CD4-positive, alpha-beta T cell (primary cell): ENCODE measurements around the gene ZNF574. TPM values are rescaled to one million over a fixed set of nuclear protein-coding genes. Genes with fewer than 3 reads are reported as not detected.

Experiments
- ATAC-seq: fragments of 200-7000 bp; cut with Tn5 transposase; one replicate; pipeline ENCODE4 v1.10.0; 2022; ENCODE audit warnings: mild to moderate bottlenecking; ENCODE audit not compliant: poor library complexity
- CTCF ChIA-PET: fragments of 350-600 bp; sonication (Branson Sonifier 250); formaldehyde crosslinking; loops from one replicate; lab custom pipeline; 2021; ENCODE audit warnings: antibody characterized with exemption, inconsistent platforms; lab: Charles Lee
- POLR2A ChIA-PET: fragments of 350-600 bp; sonication (Branson Sonifier 250); formaldehyde crosslinking; loops from one replicate; lab custom pipeline; 2021; ENCODE audit warnings: antibody characterized with exemption, inconsistent platforms; lab: Charles Lee
- DNase-seq, 14 experiments: peaks; one replicate each; pipeline ENCODE4 v3.0.0-alpha.2; 2013 to 2020; ENCODE audit warnings: mixed read lengths in 2 of 14
- H3K27ac ChIP-seq, 2 donors: one replicate each; pipeline versions ENCODE4 v1.5.1 to v1.7.0; 2013; ENCODE audit warnings: low read length in 2 of 2, low read depth in 1 of 2, mild to moderate bottlenecking in 1 of 2
- H3K27me3 ChIP-seq, 2 experiments: 1 replicate in 1 of 2; 2 replicates in 1 of 2; pipeline versions ENCODE4 v1.6.1 to v1.7.0; 2013; ENCODE audit warnings: low read length in 2 of 2, control low read depth in 1 of 2, mild to moderate bottlenecking in 1 of 2, moderate library complexity in 1 of 2; ENCODE audit not compliant: insufficient read depth in 2 of 2, control insufficient read depth in 1 of 2
- H3K36me3 ChIP-seq: one replicate; pipeline ENCODE4 v1.6.1; 2013; ENCODE audit warnings: low read length, control low read depth; ENCODE audit not compliant: insufficient read depth
- H3K4me1 ChIP-seq: one replicate; pipeline ENCODE4 v1.6.1; 2013; ENCODE audit warnings: low read length, control low read depth; ENCODE audit not compliant: insufficient read depth
- H3K4me3 ChIP-seq: one replicate; pipeline ENCODE4 v1.5.1; 2013; ENCODE audit warnings: mild to moderate bottlenecking, low read length, moderate library complexity
- H3K9me3 ChIP-seq, 2 experiments: 1 replicate in 1 of 2; 2 replicates in 1 of 2; pipeline versions ENCODE4 v1.6.1 to v1.7.0; 2013; ENCODE audit warnings: low read length in 2 of 2, mild to moderate bottlenecking in 2 of 2, control low read depth in 1 of 2, moderate library complexity in 1 of 2; ENCODE audit not compliant: control insufficient read depth in 1 of 2, insufficient read depth in 1 of 2
- H3K27ac Mint-ChIP-seq: one replicate; pipeline ENCODE4 v1.8.0; 2020; ENCODE audit warnings: mixed read lengths
- H3K27me3 Mint-ChIP-seq: one replicate; pipeline ENCODE4 v1.8.0; 2021; ENCODE audit warnings: mixed read lengths
- H3K36me3 Mint-ChIP-seq: one replicate; pipeline ENCODE4 v1.8.0; 2021; ENCODE audit warnings: low read depth, mixed read lengths
- H3K4me1 Mint-ChIP-seq: one replicate; pipeline ENCODE4 v1.8.0; 2021; ENCODE audit warnings: low read depth, mixed read lengths
- H3K4me3 Mint-ChIP-seq: one replicate; pipeline ENCODE4 v1.8.0; 2020; ENCODE audit warnings: mild to moderate bottlenecking, mixed read lengths
- H3K9me3 Mint-ChIP-seq: one replicate; pipeline ENCODE4 v1.8.0; 2020; ENCODE audit warnings: mixed read lengths
- CTCF ChIP-seq: fragments of 200-600 bp; IDR thresholded peaks from one replicate; pipeline ENCODE4 v1.8.0; 2022; ENCODE audit warnings: antibody characterized with exemption, mild to moderate bottlenecking
- intact Hi-C, 2 experiments: fragments of 100-400 bp; cut with DNase I in 1 of 2; cut with micrococcal nuclease in 1 of 2; formaldehyde crosslinking; loops; one replicate each; pipeline versions ENCODE4 v1.15.1 to v1.9.0; 2023 to 2025; cut with DNase I, micrococcal nuclease
- polyA plus RNA-seq, 2 donors: library from polyadenylated mRNA; unstranded; fragments of 120-200 nt; gene quantifications; one replicate each; pipeline ENCODE4 v1.2.1, GENCODE V29; 2013
- total RNA-seq, 174 experiments: library from RNA in 2 of 174; stranded (reverse) in 2 of 174; gene quantifications; one replicate each; pipeline ENCODE4 v1.2.3 and lab custom pipeline; 2021 to 2026

Gene ZNF574
- total RNA-seq = 10 to 100 TPM; 21.5 to 24.0 TPM
- polyA plus RNA-seq (2013, experiment 1 of 2) = 8.1 TPM
- 11.2 TPM for polyA plus RNA-seq (2013, experiment 2 of 2)
- 17.8 to 45.6 (median 28.2) reads per million in 172 experiments for total RNA-seq (lab: John Stamatoyannopoulos, UW)

GRCh38 chr19:42075616-42076379 is at the start of gene ZNF574:
Gene ZNF574, plus strand, starts transcription at chr19:42076166. Its CDS starts 2,441 bp downstream, at chr19:42078607.
- ATAC-seq = peak; percentile 96
- Histone ChIP-seq H3K27me3 (no peaks in the 10 kb centered on the region), H3K36me3 (peaks cover 24% of the 10 kb centered on the region), H3K4me3 (peak within 1 kb of the TSS; percentile 63), H3K27ac (peak within 1 kb of the TSS; percentile 97 to 98), H3K9me3 (no peaks in the 10 kb centered on the region), H3K4me1 (peaks cover 29% of the 10 kb centered on the region)
- H3K36me3 Mint-ChIP-seq = peaks cover 44% of the 10 kb centered on the region
- ChIA-PET CTCF (interaction anchor here (0.8 to 1.4 kb wide), 4 partner anchors 16 to 41 kb away, joined by 3 read pairs; no protein-coding TSS in a partner anchor), POLR2A (interaction anchor here (0.7 to 1.7 kb wide), 9 partner anchors 15 to 223 kb away, joined by 3 to 5 read pairs (median 3); partner anchors contain the start of genes GSK3A and RPS19)
- H3K9me3 Mint-ChIP-seq = no peaks in the 10 kb centered on the region
- peak; percentile 95 to 100 (median 97) for DNase-seq
- TF ChIP-seq CTCF = no peak
- H3K4me1 Mint-ChIP-seq = peaks cover 32% of the 10 kb centered on the region
- peak within 1 kb of the TSS; percentile 97 for H3K4me3 Mint-ChIP-seq
- intact Hi-C loops = loop anchor here (2.0 to 5.0 kb wide), 3 partner anchors 113 to 713 kb away; partner anchors contain the start of genes B9D2 (in 1 of the 2) and RPS19 (in 1 of the 2)
- no peaks in the 10 kb centered on the region for H3K27me3 Mint-ChIP-seq
- H3K27ac Mint-ChIP-seq = peak within 1 kb of the TSS; percentile 99

- H3K27ac Mint-ChIP-seq = no peak overlapping the region
- H3K4me1 ChIP-seq = no peaks in the 10 kb centered on the region
- no peak overlapping the region for H3K4me3 Mint-ChIP-seq
- H3K36me3 Mint-ChIP-seq = no peaks in the 10 kb centered on the region
- no peaks in the 10 kb centered on the region for H3K9me3 ChIP-seq
- CTCF ChIA-PET = no interaction called here
- no peaks in the 10 kb centered on the region for H3K36me3 ChIP-seq
- ATAC-seq (no peak), DNase-seq (peak in 4 of 14 experiments; percentile 3 to 22 (median 16))
- intact Hi-C loops = no loop called here
- H3K4me1 Mint-ChIP-seq = no peaks in the 10 kb centered on the region
- no peak overlapping the region for H3K4me3 ChIP-seq
- H3K27me3 Mint-ChIP-seq = peaks cover 24% of the 10 kb centered on the region
- peaks cover 0 to 6% of the 10 kb centered on the region in 2 experiments for H3K27me3 ChIP-seq
- peak; percentile 20 for TF ChIP-seq CTCF
- no peaks in the 10 kb centered on the region for H3K9me3 Mint-ChIP-seq
- no peak overlapping the region for H3K27ac ChIP-seq
- POLR2A ChIA-PET = interaction anchor here (0.7 kb wide), 1 partner anchor 169 kb away, joined by 3 read pairs; no protein-coding TSS in a partner anchor
Measured at GRCh38 chr19:42028304-42029216, 47.4 kb upstream of the ZNF574 start.
